ENCODE results near the gene TCF4.

The TCF4 gene

GRCh38 chr18:55405475-55405874 lies 182.5 kb downstream of the TCF4 start:
- FAIRE-seq, result no peak

GRCh38 chr18:55404832-55405465 lies 183.0 kb downstream of the TCF4 start:
- FAIRE-seq, result no peak

DNA sequence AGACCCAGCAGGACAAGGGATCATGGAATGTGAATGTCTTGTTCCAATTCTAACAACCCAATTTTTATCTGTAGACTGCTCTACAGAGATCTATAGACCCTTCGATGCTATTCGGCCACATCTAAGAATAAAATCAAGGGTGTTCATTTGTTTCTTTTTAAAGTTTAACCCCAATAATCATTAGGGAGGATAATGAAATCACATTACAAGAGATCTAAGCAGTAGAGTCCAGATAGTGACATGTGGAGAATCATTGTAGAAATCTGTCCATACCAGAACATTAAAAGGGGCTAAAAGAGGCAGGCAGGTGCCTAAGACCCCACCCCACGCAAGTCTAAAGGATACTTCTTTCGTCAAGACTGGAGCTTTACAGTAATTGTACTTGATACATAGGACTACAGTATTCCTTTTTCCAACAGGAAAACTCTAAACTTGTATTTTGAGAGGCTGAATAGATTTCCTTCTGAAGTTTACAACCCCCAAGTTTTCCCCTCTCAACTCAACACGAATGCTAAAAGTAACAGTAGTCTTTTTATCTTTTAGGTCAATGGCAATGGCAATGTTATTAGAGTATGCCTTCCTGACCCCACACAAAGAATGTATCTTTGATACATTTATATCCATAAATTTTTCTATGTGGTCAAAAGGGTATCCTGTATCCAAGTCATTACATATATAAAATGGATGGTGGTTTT lies 183.7 kb downstream of the TCF4 start:
- FAIRE-seq, result no peak

DNA sequence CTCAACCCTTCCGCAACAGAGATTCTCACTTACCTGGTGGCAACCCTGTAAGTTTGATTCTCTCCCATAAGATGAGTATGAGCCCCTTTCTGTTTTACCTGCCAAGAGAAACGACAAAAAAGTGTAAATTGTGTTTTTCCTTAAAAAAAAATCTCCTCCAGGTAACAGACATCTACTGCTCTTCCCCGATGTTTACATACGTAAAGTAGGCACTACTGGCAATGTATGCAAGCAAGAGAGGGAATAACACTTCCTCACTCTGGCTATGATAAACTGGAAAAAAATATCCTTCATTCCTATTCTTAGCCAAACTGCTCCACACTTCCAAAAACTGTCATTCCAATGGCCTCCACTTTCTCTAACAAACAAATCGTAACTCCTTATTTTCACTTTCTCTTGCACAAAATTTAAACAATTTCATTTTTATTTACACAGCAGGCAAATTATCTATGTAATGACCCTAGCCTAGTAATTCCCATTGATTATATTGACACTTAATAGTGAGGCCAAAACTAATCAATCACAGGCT lies 184.5 kb downstream of the TCF4 start:
- no peak for FAIRE-seq

GRCh38 chr18:55402731-55403405 lies 185.1 kb downstream of the TCF4 start:
- FAIRE-seq, result no peak

DNA sequence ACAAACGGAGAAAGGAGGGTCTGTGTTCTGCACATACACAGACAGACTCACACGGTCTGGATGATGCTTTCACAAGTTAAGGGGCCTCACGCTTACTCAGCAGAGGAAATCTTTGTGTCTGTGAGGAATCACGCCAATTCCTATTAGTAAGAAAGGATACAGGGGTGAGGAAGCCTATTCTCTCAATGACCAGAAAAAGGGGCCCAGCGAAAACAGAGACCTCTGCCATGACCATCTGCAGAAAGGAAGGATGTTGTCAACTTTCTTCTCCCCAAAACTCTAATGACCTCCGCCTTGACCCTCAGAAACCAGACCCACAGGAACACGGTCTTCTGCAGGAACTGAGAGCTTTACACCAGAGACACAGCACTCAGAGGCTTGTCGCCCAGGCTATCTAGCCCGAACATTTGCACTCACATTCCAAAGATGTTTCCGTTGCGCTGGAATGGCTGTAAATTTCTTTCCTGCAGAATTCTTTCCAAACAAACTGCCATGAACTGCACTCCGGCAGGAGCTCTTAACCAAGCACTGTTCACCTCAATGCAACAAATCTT lies 186.3 kb downstream of the TCF4 start:
- FAIRE-seq, result peak; percentile 90

- FAIRE-seq, result no peak
Observed at GRCh38 chr18:55400590-55401541, 187.1 kb downstream of the TCF4 start.

GRCh38 chr18:55400081-55400480 lies 187.9 kb downstream of the TCF4 start:
- no peak for FAIRE-seq

DNA sequence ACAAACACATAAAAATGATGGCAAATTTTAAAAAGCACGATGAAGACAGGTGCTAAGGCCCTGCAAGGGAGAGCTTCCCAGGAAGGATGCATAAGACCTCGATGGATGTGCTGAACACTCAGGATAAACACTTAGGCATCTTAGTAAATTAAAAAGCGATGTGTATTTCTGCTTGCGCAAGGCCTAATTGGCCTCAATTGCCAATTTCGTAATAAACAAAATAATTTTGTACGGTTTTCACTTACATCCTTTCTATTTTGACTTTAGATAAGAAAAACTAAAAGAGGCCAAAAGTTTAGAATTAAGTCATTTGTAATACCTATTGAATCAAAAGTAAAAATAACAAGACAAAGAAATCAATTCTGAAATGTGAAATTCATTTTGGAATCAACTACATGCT lies 189.1 kb downstream of the TCF4 start:
- no peak for FAIRE-seq

GRCh38 chr18:55396979-55397378 lies 191.0 kb downstream of the TCF4 start:
- no peak for FAIRE-seq

- FAIRE-seq, result no peak
Observed at GRCh38 chr18:55396267-55396905, 191.6 kb downstream of the TCF4 start.

DNA sequence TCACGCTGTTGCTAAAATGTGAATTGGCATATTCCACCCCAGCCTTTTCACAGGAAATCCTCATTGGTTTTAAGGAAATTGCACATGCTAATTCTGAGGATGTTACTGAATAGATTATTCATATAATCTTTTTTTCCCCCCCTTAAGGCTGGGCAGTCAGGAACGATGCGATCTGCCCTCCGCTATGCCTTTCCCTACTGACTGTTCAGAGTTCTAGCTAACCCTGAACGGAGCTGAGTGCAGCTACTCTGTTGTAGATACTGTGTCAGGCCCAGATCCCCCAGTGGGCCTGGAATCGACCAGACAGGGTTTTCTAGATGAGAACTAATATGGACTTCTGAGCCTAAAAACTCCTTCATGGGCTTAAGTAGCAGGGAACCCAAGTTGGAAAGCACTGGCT lies 192.2 kb downstream of the TCF4 start:
- no peak for FAIRE-seq

DNA sequence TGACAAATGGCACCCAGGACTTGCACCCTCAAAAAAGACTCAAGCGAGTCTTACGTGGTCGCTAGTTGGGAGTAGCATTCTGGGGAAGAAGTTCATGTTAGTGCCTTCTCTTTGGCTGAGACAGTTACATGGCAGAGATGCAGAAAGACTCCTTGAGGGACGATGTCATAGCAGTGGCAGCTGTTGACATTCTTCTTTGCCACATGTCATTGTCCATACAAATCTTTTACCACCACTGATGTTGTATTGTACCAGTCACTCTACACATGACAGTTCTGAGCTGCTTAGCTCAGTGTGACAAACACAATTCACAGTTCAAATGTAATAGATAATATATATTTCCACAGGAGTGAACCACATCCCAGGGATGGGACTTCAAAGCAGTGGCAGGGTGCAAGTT lies 197.1 kb downstream of the TCF4 start:
- FAIRE-seq, result no peak

GRCh38 chr18:55387139-55387984 lies 200.6 kb downstream of the TCF4 start:
- FAIRE-seq, result peak; percentile 45

GRCh38 chr18:55386545-55386944 lies 201.4 kb downstream of the TCF4 start:
- no peak for FAIRE-seq

DNA sequence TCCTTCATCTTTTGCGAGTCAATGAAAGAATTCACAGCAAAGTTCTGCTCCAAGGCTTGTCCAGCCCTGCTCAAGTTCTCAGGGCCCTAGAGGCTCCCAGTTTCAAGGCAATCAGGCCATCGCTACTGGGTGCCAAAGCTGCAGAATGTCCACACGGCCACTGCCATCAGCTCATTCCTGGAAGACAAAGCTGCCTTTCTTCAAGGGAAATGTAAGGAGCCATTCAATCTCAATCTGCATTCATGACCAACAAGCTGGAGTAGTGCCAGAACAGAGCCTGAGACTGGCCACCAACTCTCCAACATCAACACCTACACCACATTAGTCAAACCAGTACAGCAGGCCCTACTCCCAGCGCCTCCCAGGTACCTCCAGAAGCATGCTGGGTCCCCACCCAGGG lies 202.2 kb downstream of the TCF4 start:
- no peak for FAIRE-seq

GRCh38 chr18:55384551-55385275 lies 203.3 kb downstream of the TCF4 start:
- no peak for FAIRE-seq

DNA sequence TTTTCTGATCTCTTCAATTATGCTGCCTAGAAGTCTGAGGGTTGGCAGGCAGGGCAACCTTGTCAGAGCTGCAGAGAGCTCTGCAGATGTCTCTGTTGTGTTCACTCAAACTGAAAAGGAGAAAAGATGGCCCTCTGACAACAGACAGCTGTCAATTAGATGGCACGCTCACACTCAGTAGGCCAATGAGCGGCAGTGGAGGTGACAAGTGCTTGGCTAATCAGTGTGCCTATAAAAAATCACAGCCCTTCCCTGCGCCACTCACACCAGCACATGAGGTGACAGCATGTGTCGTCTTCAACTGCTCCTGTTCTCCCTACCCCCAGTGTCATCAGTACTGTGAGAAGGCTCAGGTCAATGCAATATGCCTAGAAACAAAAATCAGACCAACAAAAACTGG lies 203.9 kb downstream of the TCF4 start:
- FAIRE-seq, result no peak

- no peak for FAIRE-seq
Observed at GRCh38 chr18:55382277-55382805, 205.7 kb downstream of the TCF4 start.

GRCh38 chr18:55381277-55381676 lies 206.7 kb downstream of the TCF4 start:
- no peak for FAIRE-seq
